H9 (cell line): ENCODE measurements around the gene FBN1. TPM values are rescaled to one million over a fixed set of nuclear protein-coding genes. Genes with fewer than 3 reads are reported as not detected.

Source experiments
- DNase-seq: peaks from one replicate; pipeline ENCODE4 v3.0.0-alpha.2; 2017
- H2AFZ ChIP-seq: one replicate; pipeline ENCODE4 v1.6.1; 2013; ENCODE audit warnings: mild to moderate bottlenecking, low read length, control low read depth, moderate library complexity
- H2AK5ac ChIP-seq: 2 replicates; pipeline ENCODE4 v1.6.1; 2013; ENCODE audit warnings: low read length, control low read depth, mixed read lengths; ENCODE audit not compliant: insufficient read length
- H2BK120ac ChIP-seq: one replicate; pipeline ENCODE4 v1.6.1; 2013; ENCODE audit warnings: low read depth, mild to moderate bottlenecking, low read length, control low read depth, inconsistent platforms; ENCODE audit not compliant: poor library complexity, severe bottlenecking
- H2BK12ac ChIP-seq: 2 replicates; pipeline ENCODE4 v1.6.1; 2013; ENCODE audit warnings: low read length, control low read depth, mixed read lengths, low read depth; ENCODE audit not compliant: insufficient read length
- H2BK15ac ChIP-seq: 2 replicates; pipeline ENCODE4 v1.6.1; 2013; ENCODE audit warnings: low read depth, low read length, control low read depth
- H2BK20ac ChIP-seq: one replicate; pipeline ENCODE4 v1.6.1; 2013; ENCODE audit warnings: low read depth, mild to moderate bottlenecking, low read length, control low read depth, inconsistent platforms; ENCODE audit not compliant: poor library complexity, severe bottlenecking
- H2BK5ac ChIP-seq: 2 replicates; pipeline ENCODE4 v1.6.1; 2013; ENCODE audit warnings: low read length, control low read depth, mixed read lengths; ENCODE audit not compliant: insufficient read length
- H3K14ac ChIP-seq: 2 replicates; pipeline ENCODE4 v1.6.1; 2013; ENCODE audit warnings: low read length, control low read depth; ENCODE audit not compliant: insufficient read depth
- H3K18ac ChIP-seq: 2 replicates; pipeline ENCODE4 v1.6.1; 2013; ENCODE audit warnings: low read depth, mild to moderate bottlenecking, mixed read lengths, low read length, control low read depth; ENCODE audit not compliant: insufficient read length
- H3K23ac ChIP-seq: 2 replicates; pipeline ENCODE4 v1.6.1; 2013; ENCODE audit warnings: low read length, control low read depth, mixed read lengths, low read depth; ENCODE audit not compliant: insufficient read length
- H3K23me2 ChIP-seq: 2 replicates; pipeline ENCODE4 v1.6.1; 2013; ENCODE audit warnings: low read depth, mild to moderate bottlenecking, mixed read lengths, low read length, control low read depth; ENCODE audit not compliant: insufficient read length, poor library complexity, severe bottlenecking
- H3K27ac ChIP-seq: 2 replicates; pipeline ENCODE4 v1.5.1; 2013; ENCODE audit warnings: low read length, control low read depth, mixed read lengths, low read depth; ENCODE audit not compliant: insufficient read length
- H3K27me3 ChIP-seq: 2 replicates; pipeline ENCODE4 v1.6.1; 2013; ENCODE audit warnings: low read length, control low read depth, inconsistent platforms; ENCODE audit not compliant: insufficient read depth
- H3K4ac ChIP-seq: 2 replicates; pipeline ENCODE4 v1.6.1; 2013; ENCODE audit warnings: low read depth, mild to moderate bottlenecking, control low read depth, inconsistent platforms, low read length, moderate library complexity
- H3K4me1 ChIP-seq: 2 replicates; pipeline ENCODE4 v1.6.1; 2013; ENCODE audit warnings: low read length, control low read depth, inconsistent platforms; ENCODE audit not compliant: insufficient read depth
- H3K4me2 ChIP-seq: 2 replicates; pipeline ENCODE4 v1.6.1; 2013; ENCODE audit warnings: low read length, control low read depth, mixed read lengths; ENCODE audit not compliant: insufficient read length, insufficient read depth
- H3K56ac ChIP-seq: 2 replicates; pipeline ENCODE4 v1.6.1; 2013; ENCODE audit warnings: low read depth, mild to moderate bottlenecking, mixed read lengths, low read length, control low read depth; ENCODE audit not compliant: insufficient read length
- H3K79me1 ChIP-seq: 2 replicates; pipeline ENCODE4 v1.6.1; 2013; ENCODE audit warnings: low read depth, mild to moderate bottlenecking, moderate library complexity, low read length, control low read depth, inconsistent platforms; ENCODE audit not compliant: insufficient read depth, poor library complexity, severe bottlenecking
- H3K79me2 ChIP-seq: 2 replicates; pipeline ENCODE4 v1.6.1; 2013; ENCODE audit warnings: low read length, control low read depth, inconsistent platforms; ENCODE audit not compliant: insufficient read depth
- H3K9ac ChIP-seq: 2 replicates; pipeline ENCODE4 v1.6.1; 2013; ENCODE audit warnings: low read length, control low read depth, mixed read lengths; ENCODE audit not compliant: insufficient read length; ENCODE audit errors: extremely low read depth
- H3K9me3 ChIP-seq: one replicate; pipeline ENCODE4 v1.6.1; 2013; ENCODE audit warnings: low read depth, low read length, inconsistent platforms; ENCODE audit not compliant: control insufficient read depth
- H3T11ph ChIP-seq: one replicate; pipeline ENCODE4 v1.6.1; 2013; ENCODE audit warnings: mild to moderate bottlenecking, low read length, control low read depth, inconsistent platforms
- H4K20me1 ChIP-seq: one replicate; pipeline ENCODE4 v1.6.1; 2013; ENCODE audit not compliant: control insufficient read depth, insufficient read length, insufficient read depth
- H4K5ac ChIP-seq: 2 replicates; pipeline ENCODE4 v1.6.1; 2013; ENCODE audit warnings: low read depth, mild to moderate bottlenecking, mixed read lengths, low read length, control low read depth; ENCODE audit not compliant: insufficient read length
- H4K8ac ChIP-seq: replicated peaks from 2 replicates; pipeline ENCODE4 v1.6.1; 2013; ENCODE audit warnings: low read length, control low read depth, mixed read lengths, low read depth; ENCODE audit not compliant: insufficient read length
- H4K91ac ChIP-seq: 2 replicates; pipeline ENCODE4 v1.6.1; 2013; ENCODE audit warnings: low read depth, mild to moderate bottlenecking, moderate library complexity, mixed read lengths, low read length, control low read depth; ENCODE audit not compliant: insufficient read length
- H3K27ac Mint-ChIP-seq, 3 experiments: 2 replicates in 2 of 3; 3 replicates in 1 of 3; pipeline ENCODE4 v1.8.0; 2020 to 2021; ENCODE audit warnings: mixed read lengths in 3 of 3, mild to moderate bottlenecking in 1 of 3, moderate library complexity in 1 of 3
- H3K27me3 Mint-ChIP-seq: 2 replicates; pipeline ENCODE4 v1.8.0; 2021; ENCODE audit warnings: low read depth, mild to moderate bottlenecking, moderate library complexity, mixed read lengths
- H3K36me3 Mint-ChIP-seq, 3 experiments: 2 replicates in 2 of 3; 3 replicates in 1 of 3; pipeline ENCODE4 v1.8.0; 2020 to 2021; ENCODE audit warnings: low read depth in 3 of 3, mixed read lengths in 3 of 3; ENCODE audit not compliant: insufficient read depth in 1 of 3
- H3K4me1 Mint-ChIP-seq, 2 experiments: 2 replicates each; pipeline ENCODE4 v1.8.0; 2020; ENCODE audit warnings: mixed read lengths in 2 of 2
- H3K4me3 Mint-ChIP-seq, 2 experiments: 2 replicates in 1 of 2; 3 replicates in 1 of 2; pipeline ENCODE4 v1.8.0; 2020 to 2021; ENCODE audit warnings: mild to moderate bottlenecking in 2 of 2, mixed read lengths in 2 of 2, moderate library complexity in 1 of 2
- H3K9me3 Mint-ChIP-seq, 2 experiments: 2 replicates in 1 of 2; 3 replicates in 1 of 2; pipeline ENCODE4 v1.8.0; 2020; ENCODE audit warnings: mild to moderate bottlenecking in 2 of 2, mixed read lengths in 2 of 2, moderate library complexity in 1 of 2
- WGBS: extraction: QIAGEN DNeasy Blood & Tissue Kit; methylation state at CpG from one replicate; pipeline ENCODE4 v1.1.7; 2013; ENCODE audit warnings: missing lambda C conversion rate, low lambda C conversion rate, mixed read lengths; ENCODE audit not compliant: insufficient read length; ENCODE audit errors: extremely low coverage; 5-methylcytosine and 5-hydroxymethylcytosine counted together
- total RNA-seq: library from RNA; stranded (reverse); gene quantifications from 2 replicates; pipeline ENCODE4 v1.2.1, GENCODE V29; 2021
- TF ChIP-seq, protein P1 (sequence below): fragments of 200-600 bp; sonication (generic); conservative IDR thresholded peaks from 3 replicates; pipeline ENCODE4 v1.8.0; 2021; ENCODE audit warnings: antibody characterized with exemption, mild to moderate bottlenecking

Gene FBN1
- total RNA-seq, 1 experiment from 2014 or later: 3.6 TPM

DNA sequence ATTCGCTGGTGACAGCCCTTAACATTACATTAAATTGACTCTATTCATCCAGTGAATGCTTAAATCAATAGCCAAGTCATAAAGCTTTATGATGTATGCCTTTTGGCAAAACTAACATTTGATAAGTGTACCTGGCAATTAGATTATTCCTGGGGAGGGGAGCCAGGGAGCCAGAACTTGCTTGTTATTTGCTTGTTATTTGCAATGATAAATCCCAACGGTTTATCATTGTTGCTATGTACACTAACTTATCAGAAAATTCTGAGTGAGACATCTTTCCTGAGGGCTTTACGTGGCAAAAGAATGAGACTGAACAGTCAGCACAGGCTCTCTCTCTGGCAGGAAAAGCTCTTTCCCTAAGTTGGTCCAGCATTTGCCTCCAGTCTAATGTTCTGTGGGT lies 35.8 kb upstream of the FBN1 start:
- no peak overlapping the region for H3K4me2 ChIP-seq
- H3K27me3 ChIP-seq: no peaks in the 10 kb centered on the region
- H3K4me3 Mint-ChIP-seq: no peak overlapping the region
- no CpG with 5 or more reads among the region's 3 CpGs for WGBS
- H2AFZ ChIP-seq: no peak overlapping the region
- H4K8ac ChIP-seq: no peak overlapping the region
- H3K9me3 Mint-ChIP-seq: no peaks in the 10 kb centered on the region
- H2BK12ac ChIP-seq: no peak overlapping the region
- H3K27ac Mint-ChIP-seq: no peak overlapping the region
- H3K9ac ChIP-seq: no peak overlapping the region
- H2BK5ac ChIP-seq: no peak overlapping the region
- no peak overlapping the region for H3K23ac ChIP-seq
- H3K56ac ChIP-seq: no peak overlapping the region
- H3T11ph ChIP-seq: no peak overlapping the region
- no peak overlapping the region for H3K18ac ChIP-seq
- TF ChIP-seq, protein P1, sequence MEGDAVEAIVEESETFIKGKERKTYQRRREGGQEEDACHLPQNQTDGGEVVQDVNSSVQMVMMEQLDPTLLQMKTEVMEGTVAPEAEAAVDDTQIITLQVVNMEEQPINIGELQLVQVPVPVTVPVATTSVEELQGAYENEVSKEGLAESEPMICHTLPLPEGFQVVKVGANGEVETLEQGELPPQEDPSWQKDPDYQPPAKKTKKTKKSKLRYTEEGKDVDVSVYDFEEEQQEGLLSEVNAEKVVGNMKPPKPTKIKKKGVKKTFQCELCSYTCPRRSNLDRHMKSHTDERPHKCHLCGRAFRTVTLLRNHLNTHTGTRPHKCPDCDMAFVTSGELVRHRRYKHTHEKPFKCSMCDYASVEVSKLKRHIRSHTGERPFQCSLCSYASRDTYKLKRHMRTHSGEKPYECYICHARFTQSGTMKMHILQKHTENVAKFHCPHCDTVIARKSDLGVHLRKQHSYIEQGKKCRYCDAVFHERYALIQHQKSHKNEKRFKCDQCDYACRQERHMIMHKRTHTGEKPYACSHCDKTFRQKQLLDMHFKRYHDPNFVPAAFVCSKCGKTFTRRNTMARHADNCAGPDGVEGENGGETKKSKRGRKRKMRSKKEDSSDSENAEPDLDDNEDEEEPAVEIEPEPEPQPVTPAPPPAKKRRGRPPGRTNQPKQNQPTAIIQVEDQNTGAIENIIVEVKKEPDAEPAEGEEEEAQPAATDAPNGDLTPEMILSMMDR: no peak
- H3K4me1 Mint-ChIP-seq: no peaks in the 10 kb centered on the region
- no peak overlapping the region for H3K14ac ChIP-seq
- no peak overlapping the region for H2BK120ac ChIP-seq
- no peak for DNase-seq
- H3K9me3 ChIP-seq: no peaks in the 10 kb centered on the region
- no peaks in the 10 kb centered on the region for H3K79me1 ChIP-seq
- H3K4me1 ChIP-seq: no peaks in the 10 kb centered on the region
- H3K79me2 ChIP-seq: no peaks in the 10 kb centered on the region
- no peak overlapping the region for H2AK5ac ChIP-seq
- no peaks in the 10 kb centered on the region for H3K27me3 Mint-ChIP-seq
- no peak overlapping the region for H3K27ac ChIP-seq
- H3K4ac ChIP-seq: no peak overlapping the region
- H2BK20ac ChIP-seq: no peak overlapping the region
- no peaks in the 10 kb centered on the region for H3K36me3 Mint-ChIP-seq
- H2BK15ac ChIP-seq: no peak overlapping the region
- no peak overlapping the region for H4K91ac ChIP-seq
- no peaks in the 10 kb centered on the region for H3K23me2 ChIP-seq
- no peaks in the 10 kb centered on the region for H4K20me1 ChIP-seq
- H4K5ac ChIP-seq: no peak overlapping the region
